Caki2 (cell line): ENCODE data around the gene LYRM1. TPM values are rescaled to one million over a fixed set of nuclear protein-coding genes. Genes with fewer than 3 reads are reported as not detected.
A peak's percentile ranks its signal among the peaks of the same experiment; 100 is the strongest.
"Not testable (repeated sequence)": the region's sequence is repeated elsewhere in the genome, so short reads cannot be mapped to it uniquely, and the experiment has no call there.

Experiments used
- DNase-seq: peaks from one replicate; pipeline ENCODE4 v3.0.0-alpha.2; 2015; ENCODE audit warnings: low read depth
- in situ Hi-C: cut with HindIII; loops from 2 replicates; pipeline ENCODE4 v1.10.0; 2016; ENCODE audit warnings: low sequenced_read_pairs, low pct_unique_long_range_greater_than_20kb, mixed read lengths
- total RNA-seq: library from RNA; depleted of rRNA; stranded (reverse); fragments of >200 nt; shearing (Covaris generic); gene quantifications from 2 replicates; pipeline ENCODE4 v1.2.3, GENCODE V29; 2014; ENCODE audit warnings: low replicate concordance; rRNA removed

Gene LYRM1
- total RNA-seq, 1 experiment from 2014 or later = 52.1 TPM

GRCh38 chr16:20950294-20950693 lies 49.7 kb downstream of the LYRM1 start:
- no peak for DNase-seq
- in situ Hi-C loops = no loop called here

- in situ Hi-C loops = no loop called here
- DNase-seq = no peak
These were observed 51.8 kb downstream of the LYRM1 start for GRCh38 chr16:20952139-20952920.

- no peak for DNase-seq
- in situ Hi-C loops = no loop called here
These were observed 54.0 kb downstream of the LYRM1 start for GRCh38 chr16:20954574-20954973.

- in situ Hi-C loops = no loop called here
- DNase-seq = no peak
These were observed 55.7 kb downstream of the LYRM1 start for GRCh38 chr16:20956319-20956718.

DNA sequence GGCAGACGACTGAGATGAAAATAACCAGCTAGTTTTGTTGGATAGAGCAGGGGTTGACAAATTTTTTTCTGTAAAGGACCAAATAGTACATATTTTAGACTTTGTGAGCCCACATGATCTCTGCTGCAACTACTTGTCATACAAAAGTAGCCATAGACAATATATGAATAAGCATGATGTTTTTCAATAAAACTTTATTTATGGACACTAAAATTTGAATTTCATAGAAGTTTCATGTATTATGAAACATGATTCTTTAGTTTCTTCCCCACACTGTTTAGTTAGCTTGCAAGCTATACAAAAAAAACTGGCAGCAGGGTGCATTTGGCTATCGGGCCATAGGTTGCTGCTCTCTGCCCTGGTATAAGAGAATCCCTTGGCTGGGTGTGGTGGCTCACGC lies 56.6 kb downstream of the LYRM1 start:
- in situ Hi-C loops = no loop called here
- no peak for DNase-seq

- no peak for DNase-seq
- in situ Hi-C loops = no loop called here
These were observed 60.3 kb downstream of the LYRM1 start for GRCh38 chr16:20960899-20961298.

DNA sequence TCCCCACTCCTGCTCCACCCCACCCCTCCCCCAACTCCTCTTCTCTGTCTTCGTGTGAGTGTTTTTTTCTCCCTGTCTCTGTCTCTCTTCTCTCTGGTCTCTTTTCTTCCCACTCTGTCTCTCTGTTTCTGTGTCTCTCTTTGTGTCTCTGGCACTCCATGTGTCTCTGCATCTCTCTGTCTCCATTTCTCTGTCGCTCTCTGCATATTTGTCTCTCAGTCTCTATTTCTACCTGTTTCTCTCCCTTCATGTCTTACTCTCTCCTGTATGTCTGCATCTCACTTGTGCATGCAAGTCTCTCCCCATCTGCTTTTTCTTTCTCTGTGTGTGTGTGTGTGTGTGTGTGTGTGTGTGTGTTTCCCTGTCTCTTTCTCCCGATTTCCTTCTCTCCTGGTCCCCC lies 68.2 kb downstream of the LYRM1 start:
- in situ Hi-C loops = no loop called here
- no peak for DNase-seq

- in situ Hi-C loops = no loop called here
These were observed 68.8 kb downstream of the LYRM1 start for GRCh38 chr16:20969386-20969785.

DNA sequence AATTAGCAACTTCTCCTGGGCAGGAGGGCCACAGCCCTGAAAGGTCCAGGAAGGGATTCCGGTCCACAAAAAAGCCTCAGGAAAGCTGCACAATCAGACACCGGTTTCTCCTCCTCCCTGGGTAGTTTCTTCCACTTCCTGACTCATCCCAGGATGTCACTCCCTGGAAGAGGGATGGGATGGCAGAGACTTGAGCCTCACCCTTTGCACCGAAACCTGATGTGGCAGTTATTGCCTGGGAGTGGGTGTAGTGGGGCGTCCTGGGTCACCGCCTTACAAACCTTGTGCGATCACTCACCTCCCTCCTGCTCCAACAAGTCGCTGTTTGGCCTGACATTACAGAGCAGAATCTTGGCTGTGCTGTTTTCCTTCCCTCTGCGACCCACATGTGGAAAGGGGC lies 70.8 kb downstream of the LYRM1 start:
- in situ Hi-C loops = no loop called here
- DNase-seq = peak; percentile 10

More at GRCh38 chr16:20969386-20969785, 68.8 kb downstream of the LYRM1 start:
- no peak for DNase-seq

GRCh38 chr16:20973201-20973600 lies 72.6 kb downstream of the LYRM1 start:
- in situ Hi-C loops, DNase-seq: not testable (repeated sequence)

Other genes with a start within 250 kb of the LYRM1 start
- 1.0 and 3.7 TPM in 2 replicates for gene ACSM1, start 203.1 kb upstream of the LYRM1 start, total RNA-seq
- 26.5 and 54.0 TPM in 2 replicates for gene THUMPD1, start 159.0 kb upstream of the LYRM1 start, total RNA-seq
- 47.2 and 48.5 TPM in 2 replicates for gene ACSM3, start 136.8 kb upstream of the LYRM1 start, total RNA-seq
- 11.6 and 19.0 TPM in 2 replicates for gene ERI2, start 94.3 kb upstream of the LYRM1 start, total RNA-seq
- gene REXO5, start 94.2 kb upstream of the LYRM1 start, total RNA-seq = 10.8 and 21.3 TPM in 2 replicates
- 5.1 and 9.8 TPM in 2 replicates for gene DCUN1D3, start 413 bp upstream of the LYRM1 start, total RNA-seq